Mesenteric fat pad (tissue), 1 donor: ENCODE measurements around the gene URGCP. TPM values are rescaled to one million over a fixed set of nuclear protein-coding genes. Genes with fewer than 3 reads are reported as not detected.
"Not testable (repeated sequence)": the region's sequence is repeated elsewhere in the genome, so short reads cannot be mapped to it uniquely, and the experiment has no call there.

ENCODE experiments used
- DNase-seq: peaks from one replicate; pipeline ENCODE4 v3.0.0-alpha.2; 2020; ENCODE audit warnings: low spot score
- total RNA-seq: library from RNA; stranded (reverse); fragmentation: NEBNext Ultra II Directional; extraction: Animal tissue kit (Norgen Biotek cat#: 25700); gene quantifications from one replicate; pipeline ENCODE4 v1.2.1, GENCODE V29; 2021
- donor health status: DM: yes; HTN: yes; CAD: no.

Gene URGCP
- total RNA-seq, 1 donor from 2014 or later: 44.3 TPM

- DNase-seq: no peak
Measured at GRCh38 chr7:43834463-43835251, 71.7 kb downstream of the URGCP start.

GRCh38 chr7:43830917-43831316 lies 75.5 kb downstream of the URGCP start:
- DNase-seq: not testable (repeated sequence)

Other genes with a start within 250 kb of the URGCP start
- 42.9 TPM for gene COA1, start 177.1 kb downstream of the URGCP start, total RNA-seq
- 82.4 TPM for gene BLVRA, start 147.9 kb downstream of the URGCP start, total RNA-seq
- 78.5 TPM for gene MRPS24, start 37.1 kb downstream of the URGCP start, total RNA-seq
- gene UBE2D4, start 19.8 kb upstream of the URGCP start, total RNA-seq: 25.1 TPM
- gene SPDYE1, start 91.3 kb upstream of the URGCP start, total RNA-seq: not detected
- 99.0 TPM for gene DBNL, start 138.1 kb upstream of the URGCP start, total RNA-seq
- gene PGAM2, start 159.0 kb upstream of the URGCP start, total RNA-seq: not detected
- gene POLM, start 175.9 kb upstream of the URGCP start, total RNA-seq: 15.5 TPM
- gene AEBP1, start 197.7 kb upstream of the URGCP start, total RNA-seq: 267 TPM
- 60.2 TPM for gene POLD2, start 217.0 kb upstream of the URGCP start, total RNA-seq
- gene MYL7, start 234.7 kb upstream of the URGCP start, total RNA-seq: not detected